ENCODE data around the gene KRTAP10-11.
"Not testable (repeated sequence)": the region's sequence is repeated elsewhere in the genome, so short reads cannot be mapped to it uniquely, and the experiment has no call there.

The KRTAP10-11 gene

GRCh38 chr21:44646366-44647221, at the start of gene KRTAP10-11:
KRTAP10-11 (plus strand) TSS chr21:44646414; CDS start chr21:44646459, 45 bp downstream.
- DNase-seq (ENCODE audit: low read depth in 2 of 2), result not testable (repeated sequence)

GRCh38 chr21:44598061-44598460, 48.2 kb upstream of the KRTAP10-11 start:
- DNase-seq (ENCODE audit: low read depth in 2 of 2), result no peak

GRCh38 chr21:44599264-44600029, 46.8 kb upstream of the KRTAP10-11 start:
- DNase-seq (ENCODE audit: low read depth in 2 of 2), result no peak

GRCh38 chr21:44600118-44600978, 45.9 kb upstream of the KRTAP10-11 start, which contains the start of gene KRTAP10-7:
KRTAP10-7 (plus strand) TSS chr21:44600597; CDS start chr21:44600622, 25 bp downstream.
- DNase-seq (ENCODE audit: low read depth in 2 of 2), result not testable (repeated sequence)

- DNase-seq (ENCODE audit: low read depth in 2 of 2), result not testable (repeated sequence)
Measured at GRCh38 chr21:44601091-44601490, 45.1 kb upstream of the KRTAP10-11 start.

GRCh38 chr21:44601596-44602462, 44.4 kb upstream of the KRTAP10-11 start:
- no peak for DNase-seq (ENCODE audit: low read depth in 2 of 2)

- DNase-seq (ENCODE audit: low read depth in 2 of 2), result no peak
Measured at GRCh38 chr21:44602463-44602850, 43.8 kb upstream of the KRTAP10-11 start.

- DNase-seq (ENCODE audit: low read depth in 2 of 2), result no peak
Measured at GRCh38 chr21:44603109-44603875, 42.9 kb upstream of the KRTAP10-11 start.

GRCh38 chr21:44603911-44604310, 42.3 kb upstream of the KRTAP10-11 start:
- DNase-seq (ENCODE audit: low read depth in 2 of 2), result no peak

GRCh38 chr21:44606495-44606894, 39.7 kb upstream of the KRTAP10-11 start:
- DNase-seq (ENCODE audit: low read depth in 2 of 2), result no peak

GRCh38 chr21:44609193-44609592, 37.0 kb upstream of the KRTAP10-11 start:
- DNase-seq (ENCODE audit: low read depth in 2 of 2), result no peak

GRCh38 chr21:44610157-44610843, 35.9 kb upstream of the KRTAP10-11 start:
- not testable (repeated sequence) for DNase-seq (ENCODE audit: low read depth in 2 of 2)

GRCh38 chr21:44611551-44611950, 34.7 kb upstream of the KRTAP10-11 start:
- DNase-seq (ENCODE audit: low read depth in 2 of 2), result no peak

- DNase-seq (ENCODE audit: low read depth in 2 of 2), result no peak
Measured at GRCh38 chr21:44612029-44612486, 34.2 kb upstream of the KRTAP10-11 start, which contains the start of gene KRTAP10-8. KRTAP10-8 (plus strand) TSS chr21:44612079; CDS start chr21:44612101, 22 bp downstream.

GRCh38 chr21:44612669-44613229, 33.5 kb upstream of the KRTAP10-11 start:
- no peak for DNase-seq (ENCODE audit: low read depth in 2 of 2)

GRCh38 chr21:44613386-44614155, 32.6 kb upstream of the KRTAP10-11 start:
- DNase-seq (ENCODE audit: low read depth in 2 of 2), result no peak

- no peak for DNase-seq (ENCODE audit: low read depth in 2 of 2)
Measured at GRCh38 chr21:44614161-44614631, 32.0 kb upstream of the KRTAP10-11 start.

- DNase-seq (ENCODE audit: low read depth in 2 of 2), result no peak
Measured at GRCh38 chr21:44614961-44615391, 31.2 kb upstream of the KRTAP10-11 start.
